HG02970 (cell line): Measurements from ENCODE around the gene MAPRE2.
"Not testable (repeated sequence)": the region's sequence is repeated elsewhere in the genome, so short reads cannot be mapped to it uniquely, and the experiment has no call there.

Experiments used
- ATAC-seq: cut with Tn5 transposase; IDR thresholded peaks from one replicate; pipeline ENCODE4 v1.9.1; 2021; ENCODE audit warnings: mild to moderate bottlenecking, moderate library complexity, moderate number of reproducible peaks; ENCODE audit not compliant: unreplicated experiment, low FRiP score

Gene MAPRE2

GRCh38 chr18:35085450-35086380, 44.5 kb downstream of the MAPRE2 start:
- ATAC-seq: no peak

- no peak for ATAC-seq
Observed at GRCh38 chr18:35086704-35087103, 45.5 kb downstream of the MAPRE2 start.

- ATAC-seq: no peak
Observed at GRCh38 chr18:35087726-35088125, 46.5 kb downstream of the MAPRE2 start.

- no peak for ATAC-seq
Observed at GRCh38 chr18:35088921-35089320, 47.7 kb downstream of the MAPRE2 start.

GRCh38 chr18:35089382-35089781, 48.2 kb downstream of the MAPRE2 start:
- ATAC-seq: no peak

- no peak for ATAC-seq
Observed at GRCh38 chr18:35089891-35090550, 48.8 kb downstream of the MAPRE2 start.

- no peak for ATAC-seq
Observed at GRCh38 chr18:35091841-35092240, 50.6 kb downstream of the MAPRE2 start.

GRCh38 chr18:35095983-35096676, 54.9 kb downstream of the MAPRE2 start:
- ATAC-seq: peak; percentile 91

- ATAC-seq: no peak
Observed at GRCh38 chr18:35096677-35097011, 55.4 kb downstream of the MAPRE2 start.

GRCh38 chr18:35097195-35097594, 56.0 kb downstream of the MAPRE2 start:
- ATAC-seq: no peak

GRCh38 chr18:35097763-35098162, 56.5 kb downstream of the MAPRE2 start:
- no peak for ATAC-seq

- ATAC-seq: no peak
Observed at GRCh38 chr18:35099911-35100310, 58.7 kb downstream of the MAPRE2 start.

- no peak for ATAC-seq
Observed at GRCh38 chr18:35104391-35105051, 63.3 kb downstream of the MAPRE2 start.

- no peak for ATAC-seq
Observed at GRCh38 chr18:35106013-35106844, 65.0 kb downstream of the MAPRE2 start.

GRCh38 chr18:35106845-35107148, 65.6 kb downstream of the MAPRE2 start:
- no peak for ATAC-seq

- no peak for ATAC-seq
Observed at GRCh38 chr18:35107216-35107615, 66.0 kb downstream of the MAPRE2 start.

- ATAC-seq: not testable (repeated sequence)
Observed at GRCh38 chr18:35108088-35108487, 66.9 kb downstream of the MAPRE2 start.

GRCh38 chr18:35110059-35110458, 68.8 kb downstream of the MAPRE2 start:
- no peak for ATAC-seq

- ATAC-seq: no peak
Observed at GRCh38 chr18:35110554-35111485, 69.6 kb downstream of the MAPRE2 start.
